ENCODE measurements around the gene HBA2. TPM values are rescaled to one million over a fixed set of nuclear protein-coding genes. Genes with fewer than 3 reads are reported as not detected.

The HBA2 gene
- total and polyA plus RNA-seq, 9 of the 15 experiments (the other 6 are each of a cell fraction or from before 2014, with no cell fraction given): 40.4 to 853 (median 286) TPM

DNA sequence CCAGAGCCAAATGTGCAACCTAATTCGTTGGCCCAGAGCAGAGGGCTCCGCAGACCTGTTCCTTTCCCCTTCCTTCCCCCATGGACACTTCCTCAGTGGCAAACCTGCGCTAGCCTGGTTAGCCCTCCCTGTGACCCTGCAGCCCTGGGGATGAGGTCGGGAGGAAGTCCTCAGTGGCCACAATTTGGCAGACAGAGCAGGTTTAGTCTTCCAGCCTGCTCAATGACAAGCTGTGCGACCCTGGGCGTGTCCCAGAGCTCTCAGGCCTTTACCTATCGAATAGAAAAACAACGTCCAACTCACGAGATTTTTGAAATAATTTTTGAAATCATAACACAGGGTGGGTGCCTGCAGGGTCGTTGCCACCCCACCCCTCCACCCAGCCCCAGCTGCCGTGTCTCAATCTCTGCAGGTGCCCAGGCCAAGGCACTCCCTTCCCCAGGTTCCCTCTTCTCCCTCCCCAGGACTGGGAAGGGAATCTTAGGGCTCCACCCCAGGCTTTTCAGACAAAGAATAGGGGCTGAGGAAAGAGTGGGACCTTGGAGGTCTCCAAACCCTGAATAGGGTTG lies 5.5 kb upstream of the HBA2 start:
- Histone ChIP-seq H3K4me3 (no peak overlapping the region), H3K9ac (ENCODE audit: insufficient read depth in 1 of 2, low read depth in 2 of 2, low read length in 2 of 2) (peak overlapping the region in 1 of 2 experiments; percentile 86; a peak in 2 of 4 replicates), H3K27me3 (ENCODE audit: control insufficient read depth in 2 of 2, insufficient read depth in 2 of 2, low read length in 2 of 2) (no peaks in the 10 kb centered on the region), H3K9me1 (ENCODE audit: control insufficient read depth, insufficient read depth, low read length) (no peaks in the 10 kb centered on the region), H3K79me2 (ENCODE audit: control insufficient read depth, insufficient read depth, low read length) (no peaks in the 10 kb centered on the region), H3K4me2 (ENCODE audit: insufficient read depth, low read length) (no peak overlapping the region), H2AFZ (ENCODE audit: low read depth, low read length) (no peak overlapping the region), H3K9me3 (replicated peaks; ENCODE audit: control insufficient read depth, insufficient read depth, low read depth, low read length) (no peaks in the 10 kb centered on the region), H3K27ac (ENCODE audit: extremely low read depth, low read depth, low read length) (no peak overlapping the region), H3K36me3 (ENCODE audit: control insufficient read depth, insufficient read depth, low read length) (no peaks in the 10 kb centered on the region), H3K4me1 (replicated peaks in 1 of 2; ENCODE audit: control insufficient read depth in 2 of 2, insufficient read depth in 2 of 2, low read length in 2 of 2) (peaks cover 10 to 68% of the 10 kb centered on the region in 2 experiments; a peak in 4 of 5 replicates), H4K20me1 (replicated peaks; ENCODE audit: control insufficient read depth, insufficient read depth, low read length) (no peaks in the 10 kb centered on the region)
- FAIRE-seq: no peak
- WGBS (ENCODE audit: insufficient coverage, low coverage, missing lambda C conversion rate): 40% methylated on average over 11 of the region's 11 CpGs
- in situ Hi-C loops (cut with MboI) (no loop called here), intact Hi-C loops (cut with micrococcal nuclease) (no loop called here)
- TF ChIP-seq NELFE (IDR thresholded peaks at IDR 0.05; ENCODE audit: insufficient read depth, insufficient read length) (no peak), RAD21 (CRISPR knock-in tag; conservative IDR thresholded peaks at IDR 0.05 in 1 of 2, IDR thresholded peaks at IDR 0.05 in 1 of 2) (no peak)
- ChIA-PET POLR2A (no interaction called here), CTCF (ENCODE audit: low intra/inter-chr PET ratio) (no interaction called here)
- ATAC-seq: no peak
- DNase-seq (ENCODE audit: extremely low read depth in 1 of 4, low spot score in 3 of 4): no peak
- BruUV-seq (replicated peaks): no TSS peak

DNA sequence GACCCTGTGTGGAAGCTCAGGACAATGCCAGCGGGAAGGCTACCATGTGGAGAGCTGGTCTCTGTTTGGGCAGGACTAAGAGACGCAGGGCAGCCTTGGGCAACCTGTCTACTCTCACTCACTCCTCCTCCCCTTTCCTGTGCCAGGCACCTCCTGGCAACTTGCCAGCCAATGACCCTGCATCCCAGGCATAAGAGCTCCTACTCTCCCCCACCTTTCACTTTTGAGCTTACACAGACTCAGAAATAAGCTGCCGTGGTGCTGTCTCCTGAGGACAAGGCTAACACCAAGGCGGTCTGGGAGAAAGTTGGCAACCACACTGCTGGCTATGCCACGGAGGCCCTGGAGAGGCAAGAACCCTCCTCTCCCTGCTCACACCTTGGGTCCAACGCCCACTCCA lies 4.3 kb upstream of the HBA2 start:
- Histone ChIP-seq H3K79me2 (ENCODE audit: control insufficient read depth, insufficient read depth, low read length) (peaks cover 3% of the 10 kb centered on the region; the same call in 1 of the 3 replicates), H4K20me1 (replicated peaks; ENCODE audit: control insufficient read depth, insufficient read depth, low read length) (no peaks in the 10 kb centered on the region), H3K4me2 (ENCODE audit: insufficient read depth, low read length) (no peak overlapping the region), H3K9me1 (ENCODE audit: control insufficient read depth, insufficient read depth, low read length) (no peaks in the 10 kb centered on the region), H3K9ac (ENCODE audit: insufficient read depth in 1 of 2, low read depth in 2 of 2, low read length in 2 of 2) (peak overlapping the region in 1 of 2 experiments; percentile 23; a peak in 2 of 4 replicates), H2AFZ (ENCODE audit: low read depth, low read length) (no peak overlapping the region), H3K4me1 (replicated peaks in 1 of 2; ENCODE audit: control insufficient read depth in 2 of 2, insufficient read depth in 2 of 2, low read length in 2 of 2) (peaks cover 10 to 63% of the 10 kb centered on the region in 2 experiments; a peak in 4 of 5 replicates), H3K27ac (ENCODE audit: extremely low read depth, low read depth, low read length) (no peak overlapping the region), H3K4me3 (no peak overlapping the region), H3K36me3 (ENCODE audit: control insufficient read depth, insufficient read depth, low read length) (no peaks in the 10 kb centered on the region), H3K9me3 (replicated peaks; ENCODE audit: control insufficient read depth, insufficient read depth, low read depth, low read length) (no peaks in the 10 kb centered on the region), H3K27me3 (ENCODE audit: control insufficient read depth in 2 of 2, insufficient read depth in 2 of 2, low read length in 2 of 2) (no peaks in the 10 kb centered on the region)
- BruUV-seq (replicated peaks): no TSS peak
- in situ Hi-C loops (cut with MboI) (no loop called here), intact Hi-C loops (cut with micrococcal nuclease) (no loop called here)
- CTCF ChIA-PET (ENCODE audit: low intra/inter-chr PET ratio): no interaction called here
- POLR2A ChIA-PET: interaction anchor here (0.6 to 0.9 kb wide), 4 partner anchors 17 to 512 kb away, joined by 3 to 4 read pairs (median 3); partner anchors contain the start of gene STUB1
- TF ChIP-seq, protein P1, sequence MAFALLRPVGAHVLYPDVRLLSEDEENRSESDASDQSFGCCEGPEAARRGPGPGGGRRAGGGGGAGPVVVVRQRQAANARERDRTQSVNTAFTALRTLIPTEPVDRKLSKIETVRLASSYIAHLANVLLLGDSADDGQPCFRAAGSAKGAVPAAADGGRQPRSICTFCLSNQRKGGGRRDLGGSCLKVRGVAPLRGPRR (CRISPR knock-in tag; IDR thresholded peaks at IDR 0.05): no peak
- TF ChIP-seq NFIX (CRISPR knock-in tag; IDR thresholded peaks at IDR 0.05; ENCODE audit: low read depth): peak; percentile 73
- no peak for TF ChIP-seq ZNF133 (CRISPR knock-in tag; IDR thresholded peaks at IDR 0.05)
- TF ChIP-seq ARID2 (IDR thresholded peaks at IDR 0.05): no peak
- TF ChIP-seq NFIC (IDR thresholded peaks at IDR 0.05): peak; percentile 95
- DNase-seq (ENCODE audit: extremely low read depth in 1 of 4, low spot score in 3 of 4): no peak
- FAIRE-seq: no peak
- ATAC-seq: no peak
- WGBS (ENCODE audit: insufficient coverage, low coverage, missing lambda C conversion rate): 69% methylated on average over 5 of the region's 6 CpGs
